PFSK-1 (cell line): ENCODE data around the gene GGT6.

Experiments used
- FOXP2 ChIP-seq: optimal IDR thresholded peaks from 2 replicates; pipeline ENCODE3; 2011; ENCODE audit warnings: borderline replicate concordance, control low read depth, inconsistent platforms; ENCODE audit not compliant: insufficient read depth; ENCODE audit errors: extremely low read length, extremely low read depth
- POLR2AphosphoS5 ChIP-seq: IDR thresholded peaks from 2 replicates; pipeline ENCODE4 v1.6.1; 2012; ENCODE audit warnings: low read depth, mild to moderate bottlenecking, control low read depth, low read length, moderate library complexity
- REST ChIP-seq, 2 experiments: IDR thresholded peaks; 2 replicates each; pipeline versions ENCODE4 v1.6.1 to v1.8.0; 2011 to 2012; ENCODE audit warnings: low read depth in 2 of 2, low read length in 2 of 2, control low read depth in 1 of 2, inconsistent platforms in 1 of 2, mild to moderate bottlenecking in 1 of 2, moderate library complexity in 1 of 2; ENCODE audit not compliant: insufficient read depth in 1 of 2
- SIN3A ChIP-seq: IDR thresholded peaks from 2 replicates; pipeline ENCODE4 v1.6.1; 2012; ENCODE audit warnings: mild to moderate bottlenecking, low read length, moderate library complexity, borderline replicate concordance; ENCODE audit not compliant: insufficient read depth
- TAF1 ChIP-seq: IDR thresholded peaks from 2 replicates; pipeline ENCODE4 v1.6.1; 2012; ENCODE audit warnings: low read length, control low read depth, borderline replicate concordance; ENCODE audit not compliant: insufficient read depth

- TF ChIP-seq REST (IDR thresholded peaks at IDR 0.05; ENCODE audit: insufficient read depth in 1 of 2, low read depth in 2 of 2, low read length in 2 of 2) = no peak
- TF ChIP-seq SIN3A = no peak
- no peak for TF ChIP-seq POLR2AphosphoS5
- TF ChIP-seq TAF1 = no peak
- TF ChIP-seq FOXP2 = no peak
Measured at GRCh38 chr17:4544951-4545216, 15.5 kb downstream of the GGT6 start.
